GM23338 (cell line): Measurements from ENCODE around the gene RPL14. TPM values are rescaled to one million over a fixed set of nuclear protein-coding genes. Genes with fewer than 3 reads are reported as not detected.

Experiments
- ATAC-seq: fragments of 200-7000 bp; cut with Tn5 transposase; 3 replicates; pipeline ENCODE4 v1.9.1; 2020
- DNase-seq: peaks from one replicate; pipeline ENCODE4 v3.0.0-alpha.2; 2015; ENCODE audit warnings: low spot score
- H2AFZ ChIP-seq: fragments of 200-600 bp; sonication (generic); 2 replicates; pipeline ENCODE4 v1.8.0; 2016; ENCODE audit warnings: antibody characterized with exemption, mild to moderate bottlenecking, moderate library complexity
- H3F3A ChIP-seq: fragments of 200-600 bp; sonication (generic); replicated peaks from 2 replicates; pipeline ENCODE4 v1.8.0; 2017; ENCODE audit warnings: antibody characterized with exemption, mixed run types, low read depth
- H3K27ac ChIP-seq: fragments of 200-600 bp; sonication (generic); 2 replicates; pipeline ENCODE4 v1.6.1; 2016; ENCODE audit warnings: low read depth
- H3K27me3 ChIP-seq: fragments of 200-600 bp; sonication (generic); 2 replicates; pipeline ENCODE4 v1.8.0; 2016; ENCODE audit warnings: mild to moderate bottlenecking, mixed run types, moderate library complexity; ENCODE audit not compliant: insufficient read depth
- H3K36me3 ChIP-seq: fragments of 200-600 bp; sonication (generic); 2 replicates; pipeline ENCODE4 v1.8.0; 2016; ENCODE audit warnings: mild to moderate bottlenecking; ENCODE audit not compliant: insufficient read depth
- H3K4me1 ChIP-seq: fragments of 200-600 bp; sonication (generic); 2 replicates; pipeline ENCODE4 v1.8.0; 2016; ENCODE audit warnings: mild to moderate bottlenecking, moderate library complexity; ENCODE audit not compliant: insufficient read depth
- H3K4me2 ChIP-seq: fragments of 200-600 bp; sonication (generic); 2 replicates; pipeline ENCODE4 v1.7.1; 2017; ENCODE audit warnings: mixed run types
- H3K4me3 ChIP-seq: fragments of 200-600 bp; sonication (generic); 2 replicates; pipeline ENCODE4 v1.6.1; 2016; ENCODE audit warnings: mixed run types
- H3K79me2 ChIP-seq: fragments of 200-600 bp; sonication (generic); replicated peaks from 2 replicates; pipeline ENCODE4 v1.8.0; 2017; ENCODE audit warnings: mild to moderate bottlenecking; ENCODE audit not compliant: insufficient read depth
- H3K9me2 ChIP-seq: fragments of 200-600 bp; sonication (generic); 2 replicates; pipeline ENCODE4 v1.8.0; 2017; ENCODE audit not compliant: insufficient read depth
- H4K20me1 ChIP-seq: fragments of 200-600 bp; sonication (generic); replicated peaks from 2 replicates; pipeline ENCODE4 v1.8.0; 2017; ENCODE audit warnings: mild to moderate bottlenecking; ENCODE audit not compliant: insufficient read depth
- H3K27ac Mint-ChIP-seq: 2 replicates; pipeline ENCODE4 v1.8.0; 2020; ENCODE audit warnings: inconsistent platforms, mild to moderate bottlenecking, moderate library complexity, mixed read lengths
- H3K27me3 Mint-ChIP-seq: 3 replicates; pipeline ENCODE4 v1.8.0; 2022; ENCODE audit warnings: low read depth, mild to moderate bottlenecking, moderate library complexity, mixed read lengths, inconsistent platforms; ENCODE audit not compliant: insufficient read depth, poor library complexity
- H3K36me3 Mint-ChIP-seq: 3 replicates; pipeline ENCODE4 v1.8.0; 2021; ENCODE audit warnings: low read depth, mild to moderate bottlenecking, inconsistent platforms, moderate library complexity, mixed read lengths
- H3K4me1 Mint-ChIP-seq: 3 replicates; pipeline ENCODE4 v1.8.0; 2020; ENCODE audit warnings: mild to moderate bottlenecking, inconsistent platforms, mixed read lengths
- H3K4me3 Mint-ChIP-seq: 3 replicates; pipeline ENCODE4 v1.8.0; 2021; ENCODE audit warnings: moderate library complexity, mild to moderate bottlenecking, inconsistent platforms, mixed read lengths
- H3K9me3 Mint-ChIP-seq: 3 replicates; pipeline ENCODE4 v1.8.0; 2020; ENCODE audit warnings: moderate library complexity, mild to moderate bottlenecking, inconsistent platforms, mixed read lengths
- EZH2 ChIP-seq: fragments of 200-600 bp; sonication (generic); IDR thresholded peaks from one replicate; pipeline ENCODE4 v1.8.0; 2017; ENCODE audit warnings: antibody characterized with exemption, mild to moderate bottlenecking, low read depth; ENCODE audit not compliant: unreplicated experiment
- EZH2phosphoT487 ChIP-seq: fragments of 200-600 bp; sonication (generic); IDR thresholded peaks from one replicate; pipeline ENCODE4 v1.8.1; 2018; ENCODE audit warnings: antibody characterized with exemption; ENCODE audit not compliant: unreplicated experiment
- NANOG ChIP-seq: IDR thresholded peaks from 2 replicates; pipeline ENCODE4 v1.6.1; 2016; ENCODE audit warnings: antibody characterized with exemption, borderline replicate concordance
- POLR2AphosphoS5 ChIP-seq: IDR thresholded peaks from 2 replicates; pipeline ENCODE4 v1.6.1; 2016; ENCODE audit warnings: antibody characterized with exemption, low read depth
- ZNF331 ChIP-seq: fragments of 250-450 bp; sonication (Bioruptor Pico); IDR thresholded peaks from 2 replicates; pipeline ENCODE4 v1.5.0; 2020; ENCODE audit warnings: low read depth, mild to moderate bottlenecking, moderate library complexity
- polyA plus RNA-seq: library from polyadenylated mRNA; unstranded; fragments of >200 nt; fragmentation: Nextera tagmentation; extraction: Ambion mirVana; gene quantifications from 2 replicates; pipeline ENCODE4 v1.2.1, GENCODE V29; 2016
- total RNA-seq: library from RNA; depleted of rRNA; stranded (reverse); fragments of >200 nt; shearing (Covaris generic); gene quantifications from 2 replicates; pipeline ENCODE4 v1.2.3, GENCODE V29; 2014
- TF ChIP-seq, protein P1 (sequence below): IDR thresholded peaks from one replicate; pipeline ENCODE4 v1.6.1; 2018; ENCODE audit warnings: antibody characterized with exemption; ENCODE audit not compliant: unreplicated experiment
- TF ChIP-seq, protein P2 (sequence below), 2 experiments: fragments of 200-600 bp in 1 of 2; sonication (generic) in 1 of 2; conservative IDR thresholded peaks; 2 replicates each; pipeline versions ENCODE4 v1.5.1 to v1.6.1; 2016 to 2017; ENCODE audit warnings: antibody characterized with exemption in 2 of 2, low read depth in 2 of 2, mild to moderate bottlenecking in 2 of 2, moderate library complexity in 1 of 2

RPL14 gene
- total and polyA plus RNA-seq, 2 experiments from 2014 or later, result 596 to 1,748 TPM

DNA sequence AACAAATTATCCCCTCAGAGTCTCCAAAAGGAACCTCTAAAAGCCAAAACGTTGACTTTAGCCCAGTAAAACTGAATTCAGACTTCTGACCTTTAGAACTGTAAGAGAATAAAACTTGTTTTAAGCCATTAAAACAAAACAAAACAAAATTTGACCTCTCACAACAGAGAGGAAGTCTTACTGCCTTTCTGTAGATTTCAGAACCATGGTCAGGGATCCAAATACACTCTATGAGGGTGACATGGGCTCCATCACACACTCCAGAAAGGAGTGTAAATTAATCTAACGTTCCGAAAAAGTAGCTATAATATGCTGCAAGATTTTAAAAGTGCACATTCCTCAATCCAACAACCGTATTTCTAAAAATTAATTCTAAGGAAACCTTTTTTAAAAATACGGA is 19.2 kb upstream of the RPL14 start:
- H3K36me3 Mint-ChIP-seq, result peaks cover 3% of the 10 kb centered on the region; the same call in 1 of the 3 replicates
- no peak for ATAC-seq
- H3K27me3 ChIP-seq, result no peaks in the 10 kb centered on the region
- no peaks in the 10 kb centered on the region for H3K9me2 ChIP-seq
- H3K27ac Mint-ChIP-seq, result no peak overlapping the region
- TF ChIP-seq, protein P1, sequence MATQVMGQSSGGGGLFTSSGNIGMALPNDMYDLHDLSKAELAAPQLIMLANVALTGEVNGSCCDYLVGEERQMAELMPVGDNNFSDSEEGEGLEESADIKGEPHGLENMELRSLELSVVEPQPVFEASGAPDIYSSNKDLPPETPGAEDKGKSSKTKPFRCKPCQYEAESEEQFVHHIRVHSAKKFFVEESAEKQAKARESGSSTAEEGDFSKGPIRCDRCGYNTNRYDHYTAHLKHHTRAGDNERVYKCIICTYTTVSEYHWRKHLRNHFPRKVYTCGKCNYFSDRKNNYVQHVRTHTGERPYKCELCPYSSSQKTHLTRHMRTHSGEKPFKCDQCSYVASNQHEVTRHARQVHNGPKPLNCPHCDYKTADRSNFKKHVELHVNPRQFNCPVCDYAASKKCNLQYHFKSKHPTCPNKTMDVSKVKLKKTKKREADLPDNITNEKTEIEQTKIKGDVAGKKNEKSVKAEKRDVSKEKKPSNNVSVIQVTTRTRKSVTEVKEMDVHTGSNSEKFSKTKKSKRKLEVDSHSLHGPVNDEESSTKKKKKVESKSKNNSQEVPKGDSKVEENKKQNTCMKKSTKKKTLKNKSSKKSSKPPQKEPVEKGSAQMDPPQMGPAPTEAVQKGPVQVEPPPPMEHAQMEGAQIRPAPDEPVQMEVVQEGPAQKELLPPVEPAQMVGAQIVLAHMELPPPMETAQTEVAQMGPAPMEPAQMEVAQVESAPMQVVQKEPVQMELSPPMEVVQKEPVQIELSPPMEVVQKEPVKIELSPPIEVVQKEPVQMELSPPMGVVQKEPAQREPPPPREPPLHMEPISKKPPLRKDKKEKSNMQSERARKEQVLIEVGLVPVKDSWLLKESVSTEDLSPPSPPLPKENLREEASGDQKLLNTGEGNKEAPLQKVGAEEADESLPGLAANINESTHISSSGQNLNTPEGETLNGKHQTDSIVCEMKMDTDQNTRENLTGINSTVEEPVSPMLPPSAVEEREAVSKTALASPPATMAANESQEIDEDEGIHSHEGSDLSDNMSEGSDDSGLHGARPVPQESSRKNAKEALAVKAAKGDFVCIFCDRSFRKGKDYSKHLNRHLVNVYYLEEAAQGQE, result peak; percentile 66
- TF ChIP-seq, protein P2, sequence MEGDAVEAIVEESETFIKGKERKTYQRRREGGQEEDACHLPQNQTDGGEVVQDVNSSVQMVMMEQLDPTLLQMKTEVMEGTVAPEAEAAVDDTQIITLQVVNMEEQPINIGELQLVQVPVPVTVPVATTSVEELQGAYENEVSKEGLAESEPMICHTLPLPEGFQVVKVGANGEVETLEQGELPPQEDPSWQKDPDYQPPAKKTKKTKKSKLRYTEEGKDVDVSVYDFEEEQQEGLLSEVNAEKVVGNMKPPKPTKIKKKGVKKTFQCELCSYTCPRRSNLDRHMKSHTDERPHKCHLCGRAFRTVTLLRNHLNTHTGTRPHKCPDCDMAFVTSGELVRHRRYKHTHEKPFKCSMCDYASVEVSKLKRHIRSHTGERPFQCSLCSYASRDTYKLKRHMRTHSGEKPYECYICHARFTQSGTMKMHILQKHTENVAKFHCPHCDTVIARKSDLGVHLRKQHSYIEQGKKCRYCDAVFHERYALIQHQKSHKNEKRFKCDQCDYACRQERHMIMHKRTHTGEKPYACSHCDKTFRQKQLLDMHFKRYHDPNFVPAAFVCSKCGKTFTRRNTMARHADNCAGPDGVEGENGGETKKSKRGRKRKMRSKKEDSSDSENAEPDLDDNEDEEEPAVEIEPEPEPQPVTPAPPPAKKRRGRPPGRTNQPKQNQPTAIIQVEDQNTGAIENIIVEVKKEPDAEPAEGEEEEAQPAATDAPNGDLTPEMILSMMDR (conservative IDR thresholded peaks at IDR 0.05; ENCODE audit: low read depth in 2 of 2), result no peak
- no peak overlapping the region for H2AFZ ChIP-seq
- H3K27ac ChIP-seq, result no peak overlapping the region
- no peak overlapping the region for H3K4me2 ChIP-seq
- H4K20me1 ChIP-seq, result no peaks in the 10 kb centered on the region; the same call in 1 of the 2 replicates
- no peaks in the 10 kb centered on the region for H3K4me1 Mint-ChIP-seq
- no peaks in the 10 kb centered on the region for H3F3A ChIP-seq
- no peak overlapping the region for H3K4me3 ChIP-seq
- H3K9me3 Mint-ChIP-seq, result 0 out of 3 replicates have a peak, but pooled peaks cover 3% of the 10 kb centered on the region
- no peaks in the 10 kb centered on the region for H3K79me2 ChIP-seq
- no peaks in the 10 kb centered on the region for H3K4me1 ChIP-seq
- no peaks in the 10 kb centered on the region for H3K36me3 ChIP-seq
- H3K4me3 Mint-ChIP-seq, result no peak overlapping the region
- DNase-seq, result peak; percentile 43
- H3K27me3 Mint-ChIP-seq, result no peaks in the 10 kb centered on the region

DNA sequence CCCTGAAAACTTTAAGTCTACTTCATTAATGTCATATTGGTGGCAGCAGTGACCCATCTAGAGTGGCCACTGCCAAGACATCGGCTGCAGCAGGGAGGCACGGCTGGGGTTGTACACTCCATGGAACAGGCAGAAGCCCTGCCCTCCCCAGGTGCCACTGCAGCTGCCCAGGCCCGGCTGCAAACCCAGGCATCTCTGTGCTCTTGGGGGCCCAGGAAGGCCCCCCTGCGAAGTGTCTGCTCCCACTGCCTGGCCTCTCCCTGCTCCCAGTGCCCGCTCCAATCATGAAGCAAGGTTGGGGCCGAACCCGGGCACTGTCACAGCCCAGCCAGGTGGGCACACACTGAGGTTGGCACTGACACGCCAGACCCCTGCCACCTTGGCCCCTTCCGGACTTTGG is 12.1 kb upstream of the RPL14 start:
- H3F3A ChIP-seq, result no peaks in the 10 kb centered on the region
- no peaks in the 10 kb centered on the region for H3K27me3 ChIP-seq
- Mint-ChIP-seq H3K36me3 (no peaks in the 10 kb centered on the region), H3K9me3 (no peaks in the 10 kb centered on the region), H3K4me1 (no peaks in the 10 kb centered on the region), H3K27me3 (peaks cover 2% of the 10 kb centered on the region), H3K27ac (no peak overlapping the region), H3K4me3 (no peak overlapping the region)
- no peaks in the 10 kb centered on the region for H3K4me1 ChIP-seq
- H3K9me2 ChIP-seq, result no peaks in the 10 kb centered on the region
- ATAC-seq, result no peak
- H4K20me1 ChIP-seq, result no peaks in the 10 kb centered on the region; the same call in 1 of the 2 replicates
- H3K36me3 ChIP-seq, result no peaks in the 10 kb centered on the region
- no peak overlapping the region for H3K27ac ChIP-seq
- H3K4me3 ChIP-seq, result no peak overlapping the region
- no peak for DNase-seq
- no peak overlapping the region for H3K4me2 ChIP-seq
- H3K79me2 ChIP-seq, result no peaks in the 10 kb centered on the region
- no peak overlapping the region for H2AFZ ChIP-seq
- no peak for TF ChIP-seq ZNF331 (CRISPR knock-in tag)
- TF ChIP-seq EZH2, result no peak
- no peak for TF ChIP-seq POLR2AphosphoS5
- TF ChIP-seq, protein P2 (conservative IDR thresholded peaks at IDR 0.05; ENCODE audit: low read depth in 2 of 2), result no peak
- TF ChIP-seq NANOG, result no peak
- TF ChIP-seq EZH2phosphoT487, result no peak
